ENCODE measurements around the gene A1BG. TPM values are rescaled to one million over a fixed set of nuclear protein-coding genes. Genes with fewer than 3 reads are reported as not detected.
A peak's percentile ranks its signal among the peaks of the same experiment; 100 is the strongest.

Gene A1BG
- total and polyA plus RNA-seq, 2 of the 13 experiments (the other 11 are each of a cell fraction or from before 2014, with no cell fraction given), result 14.7 to 41.4 TPM

GRCh38 chr19:58352760-58353671 lies at the start of gene A1BG (continued):
- TF ChIP-seq KLF9 (CRISPR knock-in tag; IDR thresholded peaks at IDR 0.05; ENCODE audit: low read depth) (no peak), ZNF704 (CRISPR knock-in tag; IDR thresholded peaks at IDR 0.05; ENCODE audit: borderline replicate concordance) (no peak), CHCHD3 (CRISPR knock-in tag; IDR thresholded peaks at IDR 0.05) (no peak), ZNF12 (CRISPR knock-in tag; IDR thresholded peaks at IDR 0.05) (no peak), PRDM10 (CRISPR knock-in tag; IDR thresholded peaks at IDR 0.05; ENCODE audit: low read depth) (no peak), NFIC (IDR thresholded peaks at IDR 0.05; ENCODE audit: low read length) (no peak), CENPT (CRISPR knock-in tag; IDR thresholded peaks at IDR 0.05; ENCODE audit: low read depth) (no peak), DZIP1 (CRISPR knock-in tag; IDR thresholded peaks at IDR 0.05) (no peak), POGZ (CRISPR knock-in tag; IDR thresholded peaks at IDR 0.05) (no peak), ELF3 (CRISPR knock-in tag; IDR thresholded peaks at IDR 0.05) (peak; percentile 41; the same call in 1 of the 2 replicates), RARA (CRISPR knock-in tag; IDR thresholded peaks at IDR 0.05) (peak; percentile 92), KIAA2018 (CRISPR knock-in tag; IDR thresholded peaks at IDR 0.05; ENCODE audit: borderline replicate concordance) (no peak)
